Measurements from ENCODE around the gene SLC43A3. TPM values are rescaled to one million over a fixed set of nuclear protein-coding genes. Genes with fewer than 3 reads are reported as not detected.

Gene SLC43A3
- total and polyA plus RNA-seq, 3 donors from 2014 or later, result 13.8 to 20.8 (median 13.9) TPM

DNA sequence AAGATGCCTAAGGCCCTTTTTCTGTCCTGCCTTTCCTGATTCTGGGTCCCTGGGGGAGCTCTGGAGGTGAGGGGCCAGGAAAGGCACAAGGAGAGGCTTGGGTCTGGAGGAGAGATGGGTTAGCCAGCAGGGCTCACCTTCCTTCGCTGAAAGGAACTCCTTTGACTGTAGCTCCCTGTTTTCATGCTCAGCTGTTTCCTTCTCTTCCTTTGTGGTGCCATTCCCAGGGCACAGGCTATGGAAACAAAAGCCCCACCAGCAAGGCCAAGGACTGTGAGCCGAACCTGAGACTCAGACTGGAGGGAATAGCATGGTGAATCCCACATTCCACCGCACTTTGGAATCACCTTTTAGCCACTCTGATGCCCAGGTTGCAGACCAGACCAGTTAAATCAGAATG, 10.5 kb downstream of the SLC43A3 start:
- no peaks in the 10 kb centered on the region for H3K36me3 ChIP-seq (ENCODE audit: low read depth, missing control alignments)
- DNase-seq, result no peak
- intact Hi-C loops (cut with DNase I; ENCODE audit: low total_unique reads), result no loop called here
- H3K9me3 ChIP-seq, result no peaks in the 10 kb centered on the region
- 78 to 87% methylated on average over 3 of the region's 3 CpGs for WGBS, 2 donors
- H3K27ac ChIP-seq, result no peak overlapping the region
- no peak overlapping the region for H3K4me3 ChIP-seq
- TF ChIP-seq, protein P1, sequence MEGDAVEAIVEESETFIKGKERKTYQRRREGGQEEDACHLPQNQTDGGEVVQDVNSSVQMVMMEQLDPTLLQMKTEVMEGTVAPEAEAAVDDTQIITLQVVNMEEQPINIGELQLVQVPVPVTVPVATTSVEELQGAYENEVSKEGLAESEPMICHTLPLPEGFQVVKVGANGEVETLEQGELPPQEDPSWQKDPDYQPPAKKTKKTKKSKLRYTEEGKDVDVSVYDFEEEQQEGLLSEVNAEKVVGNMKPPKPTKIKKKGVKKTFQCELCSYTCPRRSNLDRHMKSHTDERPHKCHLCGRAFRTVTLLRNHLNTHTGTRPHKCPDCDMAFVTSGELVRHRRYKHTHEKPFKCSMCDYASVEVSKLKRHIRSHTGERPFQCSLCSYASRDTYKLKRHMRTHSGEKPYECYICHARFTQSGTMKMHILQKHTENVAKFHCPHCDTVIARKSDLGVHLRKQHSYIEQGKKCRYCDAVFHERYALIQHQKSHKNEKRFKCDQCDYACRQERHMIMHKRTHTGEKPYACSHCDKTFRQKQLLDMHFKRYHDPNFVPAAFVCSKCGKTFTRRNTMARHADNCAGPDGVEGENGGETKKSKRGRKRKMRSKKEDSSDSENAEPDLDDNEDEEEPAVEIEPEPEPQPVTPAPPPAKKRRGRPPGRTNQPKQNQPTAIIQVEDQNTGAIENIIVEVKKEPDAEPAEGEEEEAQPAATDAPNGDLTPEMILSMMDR (IDR thresholded peaks at IDR 0.05), result no peak
- TF ChIP-seq POLR2A (IDR thresholded peaks at IDR 0.05), result no peak
- no peaks in the 10 kb centered on the region for H3K27me3 ChIP-seq
- H3K4me1 ChIP-seq, result peaks cover under 1% of the 10 kb centered on the region

DNA sequence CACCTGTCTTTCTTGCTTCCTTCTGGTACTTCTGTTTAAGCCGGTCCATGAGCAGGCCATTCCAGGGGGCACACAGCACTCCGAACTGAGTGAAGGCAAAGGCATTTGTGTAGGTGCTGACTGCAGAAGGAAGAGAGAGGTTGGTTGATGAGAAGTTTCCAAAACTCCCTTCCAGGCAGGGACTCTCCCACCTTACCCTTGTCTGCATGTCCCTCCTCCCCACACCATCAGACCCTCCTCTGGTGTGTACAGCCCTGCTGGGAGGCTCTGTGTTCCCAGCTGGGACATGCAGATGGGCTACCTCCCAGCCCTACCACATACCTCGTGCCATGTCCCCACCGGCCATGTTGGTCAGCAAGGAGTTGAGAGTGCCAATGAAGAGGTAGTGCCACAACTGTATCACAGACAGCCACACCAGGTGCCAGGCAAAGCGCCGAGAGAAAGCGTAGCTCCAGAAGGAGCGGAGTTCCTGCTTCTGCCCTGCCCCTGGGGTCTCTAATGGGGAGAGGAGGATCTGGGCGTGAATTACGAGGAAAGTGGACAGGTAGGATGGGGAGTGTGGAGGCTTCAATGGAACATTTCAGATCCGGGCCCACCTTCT, 12.2 kb downstream of the SLC43A3 start:
- WGBS, 2 donors, result 97 to 99% methylated on average over 11 of the region's 11 CpGs
- Histone ChIP-seq H3K36me3 (ENCODE audit: low read depth, missing control alignments) (no peaks in the 10 kb centered on the region), H3K9me3 (no peaks in the 10 kb centered on the region), H3K4me1 (no peaks in the 10 kb centered on the region), H3K27me3 (no peaks in the 10 kb centered on the region), H3K27ac (no peak overlapping the region), H3K4me3 (no peak overlapping the region)
- TF ChIP-seq, protein P1 (IDR thresholded peaks at IDR 0.05), result no peak
- TF ChIP-seq POLR2A (IDR thresholded peaks at IDR 0.05), result no peak
- intact Hi-C loops (cut with DNase I; ENCODE audit: low total_unique reads), result no loop called here
- DNase-seq, result no peak

DNA sequence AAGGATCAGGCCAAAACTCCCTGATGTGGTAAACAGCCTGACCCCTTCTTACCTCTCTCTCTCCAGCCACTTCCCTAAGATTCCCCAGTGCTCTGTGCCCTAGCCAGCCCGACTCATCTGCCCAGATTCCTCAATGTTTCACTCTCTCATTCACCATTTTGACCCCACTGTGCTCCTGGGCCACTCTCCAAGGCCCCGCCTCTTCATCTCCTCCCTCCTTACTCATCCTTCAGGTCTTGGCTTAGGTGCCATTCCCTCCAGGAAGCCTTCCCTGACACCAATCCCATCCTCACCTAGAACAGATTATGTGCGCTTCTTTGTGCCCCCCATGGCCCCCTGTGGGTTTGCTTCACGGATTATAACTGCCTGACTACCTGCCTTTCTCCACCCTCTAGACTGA, 13.2 kb downstream of the SLC43A3 start:
- H3K36me3 ChIP-seq (ENCODE audit: low read depth, missing control alignments), result no peaks in the 10 kb centered on the region

DNA sequence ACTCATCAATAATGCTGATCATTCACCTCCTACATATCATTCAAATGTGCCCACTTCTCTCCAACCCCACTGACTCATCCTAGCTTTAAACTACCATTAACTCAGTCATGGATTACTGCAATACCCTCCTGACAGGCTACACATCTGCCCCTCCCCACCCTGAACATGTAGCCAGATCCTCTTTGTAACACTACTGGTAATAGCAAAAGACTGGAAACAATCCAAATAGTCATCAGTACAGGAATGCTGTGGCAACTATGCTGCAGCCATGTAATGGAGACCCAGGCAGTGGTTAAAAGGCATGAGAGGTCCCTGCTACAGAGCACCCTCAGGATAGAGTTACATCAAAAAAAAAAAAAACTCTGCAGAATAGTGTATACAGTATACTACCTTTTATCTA, 16.6 kb downstream of the SLC43A3 start:
- no peak overlapping the region for H3K4me3 ChIP-seq
- intact Hi-C loops (cut with DNase I; ENCODE audit: low total_unique reads), result no loop called here
- H3K27me3 ChIP-seq, result no peaks in the 10 kb centered on the region
- no peaks in the 10 kb centered on the region for H3K4me1 ChIP-seq
- TF ChIP-seq POLR2A (IDR thresholded peaks at IDR 0.05), result no peak
- TF ChIP-seq, protein P1 (IDR thresholded peaks at IDR 0.05), result no peak
- no peaks in the 10 kb centered on the region for H3K9me3 ChIP-seq
- no peaks in the 10 kb centered on the region for H3K36me3 ChIP-seq (ENCODE audit: low read depth, missing control alignments)
- no peak for DNase-seq
- H3K27ac ChIP-seq, result no peak overlapping the region

More for the DNA sequence above, 13.2 kb downstream of the SLC43A3 start:
- no peaks in the 10 kb centered on the region for H3K9me3 ChIP-seq
- DNase-seq, result no peak
- no peaks in the 10 kb centered on the region for H3K4me1 ChIP-seq
- no peak overlapping the region for H3K27ac ChIP-seq
- TF ChIP-seq POLR2A (IDR thresholded peaks at IDR 0.05), result no peak
- TF ChIP-seq, protein P1 (IDR thresholded peaks at IDR 0.05), result no peak
- no peaks in the 10 kb centered on the region for H3K27me3 ChIP-seq
- H3K4me3 ChIP-seq, result no peak overlapping the region
- 90 to 92% methylated on average over 4 of the region's 4 CpGs for WGBS, 2 donors
- intact Hi-C loops (cut with DNase I; ENCODE audit: low total_unique reads), result no loop called here

All from testis (tissue), 3 donors.